GM19328 (cell line): ENCODE data around the gene PADI6.

Source experiments
- ATAC-seq: cut with Tn5 transposase; IDR thresholded peaks from one replicate; pipeline ENCODE4 v1.9.1; 2021; ENCODE audit warnings: mild to moderate bottlenecking, moderate library complexity; ENCODE audit not compliant: unreplicated experiment

Gene PADI6

GRCh38 chr1:17356387-17357026, 15.5 kb upstream of the PADI6 start:
- no peak for ATAC-seq

- no peak for ATAC-seq
These were observed 13.4 kb upstream of the PADI6 start for GRCh38 chr1:17358557-17358956.

GRCh38 chr1:17359031-17359430, 13.0 kb upstream of the PADI6 start:
- ATAC-seq = no peak

- no peak for ATAC-seq
These were observed 12.2 kb upstream of the PADI6 start for GRCh38 chr1:17359808-17360207.

- no peak for ATAC-seq
These were observed 11.6 kb upstream of the PADI6 start for GRCh38 chr1:17360272-17360956.

GRCh38 chr1:17361687-17362086, 10.3 kb upstream of the PADI6 start:
- ATAC-seq = no peak

GRCh38 chr1:17363351-17363750, 8.6 kb upstream of the PADI6 start:
- no peak for ATAC-seq

GRCh38 chr1:17363771-17364170, 8.2 kb upstream of the PADI6 start:
- no peak for ATAC-seq

GRCh38 chr1:17365293-17365692, 6.7 kb upstream of the PADI6 start:
- no peak for ATAC-seq

GRCh38 chr1:17369466-17369865, 2.5 kb upstream of the PADI6 start:
- ATAC-seq = no peak

GRCh38 chr1:17370618-17371017, 1.4 kb upstream of the PADI6 start:
- no peak for ATAC-seq

GRCh38 chr1:17372955-17373354, 959 bp downstream of the PADI6 start:
- no peak for ATAC-seq

GRCh38 chr1:17375651-17376050, 3.7 kb downstream of the PADI6 start:
- no peak for ATAC-seq

- no peak for ATAC-seq
These were observed 5.4 kb downstream of the PADI6 start for GRCh38 chr1:17377325-17377953.

GRCh38 chr1:17381161-17381560, 9.2 kb downstream of the PADI6 start:
- ATAC-seq = no peak

GRCh38 chr1:17392199-17392740, 20.3 kb downstream of the PADI6 start:
- ATAC-seq = no peak

- no peak for ATAC-seq
These were observed 21.2 kb downstream of the PADI6 start for GRCh38 chr1:17393230-17393629.

GRCh38 chr1:17397910-17398695, 26.1 kb downstream of the PADI6 start:
- ATAC-seq = no peak

GRCh38 chr1:17400725-17401341, 28.8 kb downstream of the PADI6 start:
- no peak for ATAC-seq

GRCh38 chr1:17401841-17402240, 29.8 kb downstream of the PADI6 start:
- ATAC-seq = no peak

- ATAC-seq = no peak
These were observed 31.1 kb downstream of the PADI6 start for GRCh38 chr1:17403081-17403480.
